Measurements from ENCODE around the gene WDR90. TPM values are rescaled to one million over a fixed set of nuclear protein-coding genes. Genes with fewer than 3 reads are reported as not detected.

WDR90 gene
- total and polyA plus RNA-seq, 2 of the 13 experiments (the other 11 are each of a cell fraction or from before 2014, with no cell fraction given) = 14.9 to 28.9 TPM

DNA sequence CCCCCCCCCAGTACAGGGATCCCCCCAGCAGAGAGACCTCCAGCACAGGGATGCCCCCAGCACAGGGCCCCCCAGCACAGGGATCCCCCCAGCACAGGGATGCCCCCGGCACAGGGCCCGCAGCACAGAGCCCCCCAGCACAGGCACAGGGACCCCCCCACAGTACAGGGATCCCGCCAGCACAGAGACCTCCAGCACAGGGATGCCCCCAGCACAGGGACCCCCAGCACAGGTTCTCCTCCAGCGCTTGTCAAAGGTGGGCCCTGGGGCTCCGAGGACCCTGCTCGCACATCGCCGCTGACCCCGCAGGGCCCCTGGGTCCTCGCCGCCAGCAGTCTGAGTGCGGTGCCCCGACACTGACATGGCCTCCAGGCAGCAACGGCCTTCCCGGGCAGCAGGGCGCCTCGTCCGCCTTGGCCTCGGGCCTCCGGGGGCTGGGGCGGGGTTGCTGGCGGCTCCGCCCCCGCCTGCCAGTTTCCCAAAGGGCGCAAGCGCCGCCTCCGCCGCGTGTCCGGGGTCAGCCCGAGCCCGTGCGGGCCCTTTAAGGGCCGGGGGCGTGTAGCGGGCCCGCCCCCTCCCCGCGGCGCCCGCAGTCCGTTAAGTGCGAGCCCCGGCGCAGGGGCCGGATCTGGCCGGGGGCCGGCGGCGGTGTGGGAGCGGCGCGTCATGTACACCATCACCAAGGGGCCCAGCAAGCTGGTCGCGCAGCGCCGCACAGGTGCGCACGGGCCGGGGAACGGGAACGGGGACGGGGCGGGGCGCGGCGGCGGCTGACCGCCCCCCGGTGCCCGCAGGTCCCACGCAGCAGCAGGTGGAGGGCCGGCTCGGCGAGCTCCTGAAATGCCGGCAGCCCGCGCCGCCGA, 7.6 kb upstream of the WDR90 start, which contains the start of gene MCRIP2 (continued):
- TF ChIP-seq SKI (IDR thresholded peaks at IDR 0.05; ENCODE audit: partially characterized antibody) = peak; percentile 8
- TF ChIP-seq POLR2AphosphoS2 (IDR thresholded peaks at IDR 0.05; ENCODE audit: low read depth, low read length) = no peak
- TF ChIP-seq NONO (IDR thresholded peaks at IDR 0.05) = no peak
- TF ChIP-seq NONO (CRISPR knock-in tag; conservative IDR thresholded peaks at IDR 0.05) = peak; percentile 68
- TF ChIP-seq, protein P1, sequence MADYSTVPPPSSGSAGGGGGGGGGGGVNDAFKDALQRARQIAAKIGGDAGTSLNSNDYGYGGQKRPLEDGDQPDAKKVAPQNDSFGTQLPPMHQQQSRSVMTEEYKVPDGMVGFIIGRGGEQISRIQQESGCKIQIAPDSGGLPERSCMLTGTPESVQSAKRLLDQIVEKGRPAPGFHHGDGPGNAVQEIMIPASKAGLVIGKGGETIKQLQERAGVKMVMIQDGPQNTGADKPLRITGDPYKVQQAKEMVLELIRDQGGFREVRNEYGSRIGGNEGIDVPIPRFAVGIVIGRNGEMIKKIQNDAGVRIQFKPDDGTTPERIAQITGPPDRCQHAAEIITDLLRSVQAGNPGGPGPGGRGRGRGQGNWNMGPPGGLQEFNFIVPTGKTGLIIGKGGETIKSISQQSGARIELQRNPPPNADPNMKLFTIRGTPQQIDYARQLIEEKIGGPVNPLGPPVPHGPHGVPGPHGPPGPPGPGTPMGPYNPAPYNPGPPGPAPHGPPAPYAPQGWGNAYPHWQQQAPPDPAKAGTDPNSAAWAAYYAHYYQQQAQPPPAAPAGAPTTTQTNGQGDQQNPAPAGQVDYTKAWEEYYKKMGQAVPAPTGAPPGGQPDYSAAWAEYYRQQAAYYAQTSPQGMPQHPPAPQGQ (CRISPR knock-in tag; IDR thresholded peaks at IDR 0.05; ENCODE audit: borderline replicate concordance) = no peak
- TF ChIP-seq, protein P2, sequence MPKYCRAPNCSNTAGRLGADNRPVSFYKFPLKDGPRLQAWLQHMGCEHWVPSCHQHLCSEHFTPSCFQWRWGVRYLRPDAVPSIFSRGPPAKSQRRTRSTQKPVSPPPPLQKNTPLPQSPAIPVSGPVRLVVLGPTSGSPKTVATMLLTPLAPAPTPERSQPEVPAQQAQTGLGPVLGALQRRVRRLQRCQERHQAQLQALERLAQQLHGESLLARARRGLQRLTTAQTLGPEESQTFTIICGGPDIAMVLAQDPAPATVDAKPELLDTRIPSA (CRISPR knock-in tag; IDR thresholded peaks at IDR 0.05; ENCODE audit: borderline replicate concordance) = no peak
- TF ChIP-seq, protein P3, sequence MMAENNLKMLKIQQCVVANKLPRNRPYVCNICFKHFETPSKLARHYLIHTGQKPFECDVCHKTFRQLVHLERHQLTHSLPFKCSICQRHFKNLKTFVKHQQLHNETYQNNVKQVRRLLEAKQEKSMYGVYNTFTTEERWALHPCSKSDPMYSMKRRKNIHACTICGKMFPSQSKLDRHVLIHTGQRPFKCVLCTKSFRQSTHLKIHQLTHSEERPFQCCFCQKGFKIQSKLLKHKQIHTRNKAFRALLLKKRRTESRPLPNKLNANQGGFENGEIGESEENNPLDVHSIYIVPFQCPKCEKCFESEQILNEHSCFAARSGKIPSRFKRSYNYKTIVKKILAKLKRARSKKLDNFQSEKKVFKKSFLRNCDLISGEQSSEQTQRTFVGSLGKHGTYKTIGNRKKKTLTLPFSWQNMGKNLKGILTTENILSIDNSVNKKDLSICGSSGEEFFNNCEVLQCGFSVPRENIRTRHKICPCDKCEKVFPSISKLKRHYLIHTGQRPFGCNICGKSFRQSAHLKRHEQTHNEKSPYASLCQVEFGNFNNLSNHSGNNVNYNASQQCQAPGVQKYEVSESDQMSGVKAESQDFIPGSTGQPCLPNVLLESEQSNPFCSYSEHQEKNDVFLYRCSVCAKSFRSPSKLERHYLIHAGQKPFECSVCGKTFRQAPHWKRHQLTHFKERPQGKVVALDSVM (CRISPR knock-in tag; IDR thresholded peaks at IDR 0.05) = peak; percentile 95
- no peak for TF ChIP-seq TRIM24 (CRISPR knock-in tag; IDR thresholded peaks at IDR 0.05)
- TF ChIP-seq TEAD3 (CRISPR knock-in tag; optimal IDR thresholded peaks at IDR 0.05; ENCODE audit: borderline replicate concordance) = no peak
- no peak for TF ChIP-seq FOXP1 (IDR thresholded peaks at IDR 0.05)
- TF ChIP-seq FOXP1 (CRISPR knock-in tag; IDR thresholded peaks at IDR 0.05) = no peak
- TF ChIP-seq, protein P4, sequence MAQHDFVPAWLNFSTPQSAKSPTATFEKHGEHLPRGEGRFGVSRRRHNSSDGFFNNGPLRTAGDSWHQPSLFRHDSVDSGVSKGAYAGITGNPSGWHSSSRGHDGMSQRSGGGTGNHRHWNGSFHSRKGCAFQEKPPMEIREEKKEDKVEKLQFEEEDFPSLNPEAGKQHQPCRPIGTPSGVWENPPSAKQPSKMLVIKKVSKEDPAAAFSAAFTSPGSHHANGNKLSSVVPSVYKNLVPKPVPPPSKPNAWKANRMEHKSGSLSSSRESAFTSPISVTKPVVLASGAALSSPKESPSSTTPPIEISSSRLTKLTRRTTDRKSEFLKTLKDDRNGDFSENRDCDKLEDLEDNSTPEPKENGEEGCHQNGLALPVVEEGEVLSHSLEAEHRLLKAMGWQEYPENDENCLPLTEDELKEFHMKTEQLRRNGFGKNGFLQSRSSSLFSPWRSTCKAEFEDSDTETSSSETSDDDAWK (CRISPR knock-in tag; IDR thresholded peaks at IDR 0.05) = no peak
- no peak for TF ChIP-seq ZNF530 (CRISPR knock-in tag; IDR thresholded peaks at IDR 0.05; ENCODE audit: low read depth)
- 0 out of 2 replicates have a peak, but pooled peaks have one; percentile 41 for TF ChIP-seq THAP11 (CRISPR knock-in tag; IDR thresholded peaks at IDR 0.05)
- peak; percentile 30; the same call in 1 of the 2 replicates for TF ChIP-seq ZMYM4 (CRISPR knock-in tag; IDR thresholded peaks at IDR 0.05)
- no peak for TF ChIP-seq ZNF12 (CRISPR knock-in tag; IDR thresholded peaks at IDR 0.05)
- TF ChIP-seq HHEX (CRISPR knock-in tag; IDR thresholded peaks at IDR 0.05) = no peak
- 0 out of 2 replicates have a peak, but pooled peaks have one; percentile 31 for TF ChIP-seq PITX1 (CRISPR knock-in tag; IDR thresholded peaks at IDR 0.05)
- peak; percentile 31; the same call in 1 of the 2 replicates for TF ChIP-seq ZNF331 (CRISPR knock-in tag; IDR thresholded peaks at IDR 0.05)
- TF ChIP-seq, protein P5, sequence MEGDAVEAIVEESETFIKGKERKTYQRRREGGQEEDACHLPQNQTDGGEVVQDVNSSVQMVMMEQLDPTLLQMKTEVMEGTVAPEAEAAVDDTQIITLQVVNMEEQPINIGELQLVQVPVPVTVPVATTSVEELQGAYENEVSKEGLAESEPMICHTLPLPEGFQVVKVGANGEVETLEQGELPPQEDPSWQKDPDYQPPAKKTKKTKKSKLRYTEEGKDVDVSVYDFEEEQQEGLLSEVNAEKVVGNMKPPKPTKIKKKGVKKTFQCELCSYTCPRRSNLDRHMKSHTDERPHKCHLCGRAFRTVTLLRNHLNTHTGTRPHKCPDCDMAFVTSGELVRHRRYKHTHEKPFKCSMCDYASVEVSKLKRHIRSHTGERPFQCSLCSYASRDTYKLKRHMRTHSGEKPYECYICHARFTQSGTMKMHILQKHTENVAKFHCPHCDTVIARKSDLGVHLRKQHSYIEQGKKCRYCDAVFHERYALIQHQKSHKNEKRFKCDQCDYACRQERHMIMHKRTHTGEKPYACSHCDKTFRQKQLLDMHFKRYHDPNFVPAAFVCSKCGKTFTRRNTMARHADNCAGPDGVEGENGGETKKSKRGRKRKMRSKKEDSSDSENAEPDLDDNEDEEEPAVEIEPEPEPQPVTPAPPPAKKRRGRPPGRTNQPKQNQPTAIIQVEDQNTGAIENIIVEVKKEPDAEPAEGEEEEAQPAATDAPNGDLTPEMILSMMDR (CRISPR knock-in tag; IDR thresholded peaks at IDR 0.05) = 0 out of 2 replicates have a peak, but pooled peaks have one; percentile 6
- TF ChIP-seq ZNF563 (CRISPR knock-in tag; IDR thresholded peaks at IDR 0.05) = no peak; the same call in 1 of the 2 replicates
- no peak for TF ChIP-seq REL (CRISPR knock-in tag; conservative IDR thresholded peaks at IDR 0.05)
- no peak for TF ChIP-seq ZNF616 (CRISPR knock-in tag; IDR thresholded peaks at IDR 0.05; ENCODE audit: low read depth)
